H1 (cell line): ENCODE data around the gene DIAPH2.

Source experiments
- GABPA ChIP-seq: IDR thresholded peaks from 2 replicates; pipeline ENCODE4 v1.6.1; 2011; ENCODE audit warnings: mild to moderate bottlenecking, low read length, moderate library complexity, borderline replicate concordance; ENCODE audit not compliant: insufficient read depth
- RFX5 ChIP-seq: IDR thresholded peaks from 2 replicates; pipeline ENCODE4 v1.6.1; 2011; ENCODE audit warnings: low read depth, low read length, improper control_type of control experiment, borderline replicate concordance
- TF ChIP-seq, protein P1 (sequence below): fragments of 300-600 bp; sonication (generic); IDR thresholded peaks from 2 replicates; pipeline ENCODE4 v1.7.1; 2012; ENCODE audit warnings: low read length, moderate library complexity, mild to moderate bottlenecking, inconsistent platforms; ENCODE audit not compliant: insufficient replicate concordance
- TF ChIP-seq, protein P2 (sequence below), 3 experiments: IDR thresholded peaks; 1 replicate in 2 of 3; 2 replicates in 1 of 3; pipeline versions ENCODE4 v1.5.1 to v1.6.1; 2011; ENCODE audit warnings: low read length in 3 of 3, mild to moderate bottlenecking in 3 of 3, inconsistent platforms in 2 of 3, low read depth in 1 of 3, moderate library complexity in 1 of 3; ENCODE audit not compliant: insufficient read depth in 1 of 3; ENCODE audit errors: control extremely low read depth in 1 of 3

- TF ChIP-seq RFX5 (no peak), GABPA (no peak)
- TF ChIP-seq, protein P1, sequence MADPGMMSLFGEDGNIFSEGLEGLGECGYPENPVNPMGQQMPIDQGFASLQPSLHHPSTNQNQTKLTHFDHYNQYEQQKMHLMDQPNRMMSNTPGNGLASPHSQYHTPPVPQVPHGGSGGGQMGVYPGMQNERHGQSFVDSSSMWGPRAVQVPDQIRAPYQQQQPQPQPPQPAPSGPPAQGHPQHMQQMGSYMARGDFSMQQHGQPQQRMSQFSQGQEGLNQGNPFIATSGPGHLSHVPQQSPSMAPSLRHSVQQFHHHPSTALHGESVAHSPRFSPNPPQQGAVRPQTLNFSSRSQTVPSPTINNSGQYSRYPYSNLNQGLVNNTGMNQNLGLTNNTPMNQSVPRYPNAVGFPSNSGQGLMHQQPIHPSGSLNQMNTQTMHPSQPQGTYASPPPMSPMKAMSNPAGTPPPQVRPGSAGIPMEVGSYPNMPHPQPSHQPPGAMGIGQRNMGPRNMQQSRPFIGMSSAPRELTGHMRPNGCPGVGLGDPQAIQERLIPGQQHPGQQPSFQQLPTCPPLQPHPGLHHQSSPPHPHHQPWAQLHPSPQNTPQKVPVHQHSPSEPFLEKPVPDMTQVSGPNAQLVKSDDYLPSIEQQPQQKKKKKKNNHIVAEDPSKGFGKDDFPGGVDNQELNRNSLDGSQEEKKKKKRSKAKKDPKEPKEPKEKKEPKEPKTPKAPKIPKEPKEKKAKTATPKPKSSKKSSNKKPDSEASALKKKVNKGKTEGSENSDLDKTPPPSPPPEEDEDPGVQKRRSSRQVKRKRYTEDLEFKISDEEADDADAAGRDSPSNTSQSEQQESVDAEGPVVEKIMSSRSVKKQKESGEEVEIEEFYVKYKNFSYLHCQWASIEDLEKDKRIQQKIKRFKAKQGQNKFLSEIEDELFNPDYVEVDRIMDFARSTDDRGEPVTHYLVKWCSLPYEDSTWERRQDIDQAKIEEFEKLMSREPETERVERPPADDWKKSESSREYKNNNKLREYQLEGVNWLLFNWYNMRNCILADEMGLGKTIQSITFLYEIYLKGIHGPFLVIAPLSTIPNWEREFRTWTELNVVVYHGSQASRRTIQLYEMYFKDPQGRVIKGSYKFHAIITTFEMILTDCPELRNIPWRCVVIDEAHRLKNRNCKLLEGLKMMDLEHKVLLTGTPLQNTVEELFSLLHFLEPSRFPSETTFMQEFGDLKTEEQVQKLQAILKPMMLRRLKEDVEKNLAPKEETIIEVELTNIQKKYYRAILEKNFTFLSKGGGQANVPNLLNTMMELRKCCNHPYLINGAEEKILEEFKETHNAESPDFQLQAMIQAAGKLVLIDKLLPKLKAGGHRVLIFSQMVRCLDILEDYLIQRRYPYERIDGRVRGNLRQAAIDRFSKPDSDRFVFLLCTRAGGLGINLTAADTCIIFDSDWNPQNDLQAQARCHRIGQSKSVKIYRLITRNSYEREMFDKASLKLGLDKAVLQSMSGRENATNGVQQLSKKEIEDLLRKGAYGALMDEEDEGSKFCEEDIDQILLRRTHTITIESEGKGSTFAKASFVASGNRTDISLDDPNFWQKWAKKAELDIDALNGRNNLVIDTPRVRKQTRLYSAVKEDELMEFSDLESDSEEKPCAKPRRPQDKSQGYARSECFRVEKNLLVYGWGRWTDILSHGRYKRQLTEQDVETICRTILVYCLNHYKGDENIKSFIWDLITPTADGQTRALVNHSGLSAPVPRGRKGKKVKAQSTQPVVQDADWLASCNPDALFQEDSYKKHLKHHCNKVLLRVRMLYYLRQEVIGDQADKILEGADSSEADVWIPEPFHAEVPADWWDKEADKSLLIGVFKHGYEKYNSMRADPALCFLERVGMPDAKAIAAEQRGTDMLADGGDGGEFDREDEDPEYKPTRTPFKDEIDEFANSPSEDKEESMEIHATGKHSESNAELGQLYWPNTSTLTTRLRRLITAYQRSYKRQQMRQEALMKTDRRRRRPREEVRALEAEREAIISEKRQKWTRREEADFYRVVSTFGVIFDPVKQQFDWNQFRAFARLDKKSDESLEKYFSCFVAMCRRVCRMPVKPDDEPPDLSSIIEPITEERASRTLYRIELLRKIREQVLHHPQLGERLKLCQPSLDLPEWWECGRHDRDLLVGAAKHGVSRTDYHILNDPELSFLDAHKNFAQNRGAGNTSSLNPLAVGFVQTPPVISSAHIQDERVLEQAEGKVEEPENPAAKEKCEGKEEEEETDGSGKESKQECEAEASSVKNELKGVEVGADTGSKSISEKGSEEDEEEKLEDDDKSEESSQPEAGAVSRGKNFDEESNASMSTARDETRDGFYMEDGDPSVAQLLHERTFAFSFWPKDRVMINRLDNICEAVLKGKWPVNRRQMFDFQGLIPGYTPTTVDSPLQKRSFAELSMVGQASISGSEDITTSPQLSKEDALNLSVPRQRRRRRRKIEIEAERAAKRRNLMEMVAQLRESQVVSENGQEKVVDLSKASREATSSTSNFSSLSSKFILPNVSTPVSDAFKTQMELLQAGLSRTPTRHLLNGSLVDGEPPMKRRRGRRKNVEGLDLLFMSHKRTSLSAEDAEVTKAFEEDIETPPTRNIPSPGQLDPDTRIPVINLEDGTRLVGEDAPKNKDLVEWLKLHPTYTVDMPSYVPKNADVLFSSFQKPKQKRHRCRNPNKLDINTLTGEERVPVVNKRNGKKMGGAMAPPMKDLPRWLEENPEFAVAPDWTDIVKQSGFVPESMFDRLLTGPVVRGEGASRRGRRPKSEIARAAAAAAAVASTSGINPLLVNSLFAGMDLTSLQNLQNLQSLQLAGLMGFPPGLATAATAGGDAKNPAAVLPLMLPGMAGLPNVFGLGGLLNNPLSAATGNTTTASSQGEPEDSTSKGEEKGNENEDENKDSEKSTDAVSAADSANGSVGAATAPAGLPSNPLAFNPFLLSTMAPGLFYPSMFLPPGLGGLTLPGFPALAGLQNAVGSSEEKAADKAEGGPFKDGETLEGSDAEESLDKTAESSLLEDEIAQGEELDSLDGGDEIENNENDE: no peak
- TF ChIP-seq, protein P2, sequence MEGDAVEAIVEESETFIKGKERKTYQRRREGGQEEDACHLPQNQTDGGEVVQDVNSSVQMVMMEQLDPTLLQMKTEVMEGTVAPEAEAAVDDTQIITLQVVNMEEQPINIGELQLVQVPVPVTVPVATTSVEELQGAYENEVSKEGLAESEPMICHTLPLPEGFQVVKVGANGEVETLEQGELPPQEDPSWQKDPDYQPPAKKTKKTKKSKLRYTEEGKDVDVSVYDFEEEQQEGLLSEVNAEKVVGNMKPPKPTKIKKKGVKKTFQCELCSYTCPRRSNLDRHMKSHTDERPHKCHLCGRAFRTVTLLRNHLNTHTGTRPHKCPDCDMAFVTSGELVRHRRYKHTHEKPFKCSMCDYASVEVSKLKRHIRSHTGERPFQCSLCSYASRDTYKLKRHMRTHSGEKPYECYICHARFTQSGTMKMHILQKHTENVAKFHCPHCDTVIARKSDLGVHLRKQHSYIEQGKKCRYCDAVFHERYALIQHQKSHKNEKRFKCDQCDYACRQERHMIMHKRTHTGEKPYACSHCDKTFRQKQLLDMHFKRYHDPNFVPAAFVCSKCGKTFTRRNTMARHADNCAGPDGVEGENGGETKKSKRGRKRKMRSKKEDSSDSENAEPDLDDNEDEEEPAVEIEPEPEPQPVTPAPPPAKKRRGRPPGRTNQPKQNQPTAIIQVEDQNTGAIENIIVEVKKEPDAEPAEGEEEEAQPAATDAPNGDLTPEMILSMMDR (IDR thresholded peaks at IDR 0.05; ENCODE audit: control extremely low read depth in 1 of 3, insufficient read depth in 1 of 3, low read depth in 1 of 3, low read length in 3 of 3): no peak
Observed at GRCh38 chrX:97367125-97367524, 682.5 kb downstream of the DIAPH2 start.
